GM12891 (cell line): ENCODE measurements around the gene BICDL1.

Source experiments
- POLR2A ChIP-seq: IDR thresholded peaks from 2 replicates; pipeline ENCODE4 v1.6.1; 2011; ENCODE audit warnings: low read depth, low read length, control low read depth
- POLR2AphosphoS5 ChIP-seq: IDR thresholded peaks from 2 replicates; pipeline ENCODE4 v1.6.1; 2011; ENCODE audit warnings: low read depth, low read length, control low read depth
- TAF1 ChIP-seq: IDR thresholded peaks from 2 replicates; pipeline ENCODE4 v1.6.1; 2011; ENCODE audit warnings: low read depth, low read length, control low read depth

GRCh38 chr12:120071493-120072020, 82.5 kb downstream of the BICDL1 start:
- TF ChIP-seq POLR2A: no peak
- TF ChIP-seq TAF1: no peak
- TF ChIP-seq POLR2AphosphoS5: no peak
